AG04449 (cell line): ENCODE measurements around the gene AKAP6.

Experiments used
- CTCF ChIA-PET: fragments of 350-600 bp; formaldehyde crosslinking; extraction: SDS; loops from one replicate; lab custom pipeline; 2021; ENCODE audit warnings: antibody characterized with exemption; lab: Yijun Ruan, JAX
- POLR2A ChIA-PET: fragments of 400-600, 350-600 bp; formaldehyde crosslinking; extraction: SDS; loops from one replicate; lab custom pipeline; 2020; ENCODE audit warnings: antibody characterized with exemption, inconsistent platforms; lab: Yijun Ruan, JAX
- DNase-seq: peaks from one replicate; pipeline ENCODE4 v3.0.0-alpha.2; 2010; ENCODE audit warnings: low read depth, low spot score
- H3K4me3 ChIP-seq: 2 replicates; pipeline ENCODE4 v1.5.1; 2011; ENCODE audit warnings: low read depth, mild to moderate bottlenecking, control low read depth, low read length
- CTCF ChIP-seq: IDR thresholded peaks from one replicate; pipeline ENCODE4 v1.5.1; 2011; ENCODE audit warnings: mild to moderate bottlenecking, moderate library complexity, low read length, control low read depth, inconsistent platforms; ENCODE audit not compliant: insufficient read depth; ENCODE audit errors: missing control alignments

Gene AKAP6

GRCh38 chr14:32629236-32629635 is 300.1 kb downstream of the AKAP6 start:
- no peak overlapping the region for H3K4me3 ChIP-seq
- TF ChIP-seq CTCF = no peak
- DNase-seq = no peak
- ChIA-PET CTCF (interaction anchor here (1.2 to 1.3 kb wide), 2 partner anchors 11 to 40 kb away, joined by 3 to 4 read pairs; no protein-coding TSS in a partner anchor), POLR2A (no interaction called here)

- no peak for DNase-seq
- no peak for TF ChIP-seq CTCF
- H3K4me3 ChIP-seq = no peak overlapping the region
- ChIA-PET CTCF (no interaction called here), POLR2A (no interaction called here)
Measured at GRCh38 chr14:32630701-32631100, 301.6 kb downstream of the AKAP6 start.

- DNase-seq = no peak
- ChIA-PET POLR2A (no interaction called here), CTCF (no interaction called here)
- no peak for TF ChIP-seq CTCF
- no peak overlapping the region for H3K4me3 ChIP-seq
Measured at GRCh38 chr14:32633224-32633859, 304.2 kb downstream of the AKAP6 start.

GRCh38 chr14:32633930-32634329 is 304.8 kb downstream of the AKAP6 start:
- TF ChIP-seq CTCF = no peak
- POLR2A ChIA-PET = no interaction called here
- H3K4me3 ChIP-seq = no peak overlapping the region
- CTCF ChIA-PET = no interaction called here
- DNase-seq = no peak

GRCh38 chr14:32635061-32635719 is 306.1 kb downstream of the AKAP6 start:
- DNase-seq = no peak
- TF ChIP-seq CTCF = no peak
- POLR2A ChIA-PET = no interaction called here
- no peak overlapping the region for H3K4me3 ChIP-seq
- CTCF ChIA-PET = interaction anchor here (1.3 kb wide), 1 partner anchor 59 kb away, joined by 3 read pairs; no protein-coding TSS in a partner anchor

GRCh38 chr14:32637582-32637981 is 308.5 kb downstream of the AKAP6 start:
- H3K4me3 ChIP-seq = no peak overlapping the region
- no peak for TF ChIP-seq CTCF
- ChIA-PET CTCF (no interaction called here), POLR2A (no interaction called here)
- no peak for DNase-seq
